ENCODE data around the gene SSH3.

The SSH3 gene

GRCh38 chr11:67280341-67280787 is 23.0 kb upstream of the SSH3 start:
- DNase-seq (ENCODE audit: low spot score): no peak

GRCh38 chr11:67280788-67281551 is 22.4 kb upstream of the SSH3 start:
- no peak for DNase-seq (ENCODE audit: low spot score)

- no peak for DNase-seq (ENCODE audit: low spot score)
Measured at GRCh38 chr11:67281552-67282150, 21.7 kb upstream of the SSH3 start.

GRCh38 chr11:67282155-67282875 is 21.0 kb upstream of the SSH3 start:
- DNase-seq (ENCODE audit: low spot score): no peak

GRCh38 chr11:67282876-67283371 is 20.4 kb upstream of the SSH3 start:
- no peak for DNase-seq (ENCODE audit: low spot score)

- DNase-seq (ENCODE audit: low spot score): no peak
Measured at GRCh38 chr11:67283481-67283963, 19.8 kb upstream of the SSH3 start.

GRCh38 chr11:67284811-67285540 is 18.4 kb upstream of the SSH3 start:
- no peak for DNase-seq (ENCODE audit: low spot score)

- DNase-seq (ENCODE audit: low spot score): no peak
Measured at GRCh38 chr11:67285541-67286498, 17.5 kb upstream of the SSH3 start.

GRCh38 chr11:67286621-67287333 is 16.6 kb upstream of the SSH3 start:
- no peak for DNase-seq (ENCODE audit: low spot score)

GRCh38 chr11:67287355-67288197 is 15.8 kb upstream of the SSH3 start:
- DNase-seq (ENCODE audit: low spot score): no peak

GRCh38 chr11:67288198-67288451 is 15.2 kb upstream of the SSH3 start:
- DNase-seq (ENCODE audit: low spot score): no peak

- peak; percentile 76 for DNase-seq (ENCODE audit: low spot score)
Measured at GRCh38 chr11:67288452-67289225, 14.7 kb upstream of the SSH3 start.

GRCh38 chr11:67289226-67289650 is 14.1 kb upstream of the SSH3 start, which contains the start of gene ANKRD13D:
ANKRD13D (plus strand) TSS chr11:67289303; CDS start chr11:67289461, 158 bp downstream.
- DNase-seq (ENCODE audit: low spot score): no peak

- DNase-seq (ENCODE audit: low spot score): no peak
Measured at GRCh38 chr11:67289651-67290479, 13.5 kb upstream of the SSH3 start.

GRCh38 chr11:67290801-67291200 is 12.5 kb upstream of the SSH3 start:
- no peak for DNase-seq (ENCODE audit: low spot score)

GRCh38 chr11:67291481-67292381 is 11.6 kb upstream of the SSH3 start:
- no peak for DNase-seq (ENCODE audit: low spot score)

- no peak for DNase-seq (ENCODE audit: low spot score)
Measured at GRCh38 chr11:67292671-67293070, 10.7 kb upstream of the SSH3 start.

Data from hematopoietic multipotent progenitor cell treated with erythropoietin and hydrocortisone succinate and interleukin-3 and kit ligand, for 17 days (in vitro differentiated cells).